Tibial artery (tissue), 4 donors: ENCODE results near the gene NRARP.
A peak's percentile ranks its signal among the peaks of the same experiment; 100 is the strongest.

Source experiments
- DNase-seq, 2 donors: peaks; one replicate each; pipeline ENCODE4 v3.0.0-alpha.2; 2019
- H3K27ac ChIP-seq, 2 donors: fragments of 200-600 bp; sonication (generic) in 1 of 2; 1 replicate in 1 of 2; 2 replicates in 1 of 2; pipeline ENCODE4 v1.5.1; 2018 to 2019; ENCODE audit warnings: mild to moderate bottlenecking in 1 of 2
- H3K27me3 ChIP-seq, 2 donors: fragments of 200-600 bp; sonication (generic) in 1 of 2; one replicate each; pipeline versions ENCODE4 v1.5.1 to v1.6.0; 2016 to 2019
- H3K36me3 ChIP-seq, 3 donors: fragments of 200-600 bp; sonication (generic) in 2 of 3; one replicate each; pipeline ENCODE4 v1.5.1; 2016 to 2019; ENCODE audit warnings: mild to moderate bottlenecking in 2 of 3
- H3K4me1 ChIP-seq, 4 donors: fragments of 200-600 bp; sonication (generic) in 2 of 4; 1 replicate in 3 of 4; 2 replicates in 1 of 4; pipeline ENCODE4 v1.5.1; 2016 to 2019
- H3K4me3 ChIP-seq, 2 donors: fragments of 200-600 bp; sonication (generic) in 1 of 2; 1 replicate in 1 of 2; 2 replicates in 1 of 2; pipeline ENCODE4 v1.5.1; 2018 to 2019; ENCODE audit warnings: mild to moderate bottlenecking in 2 of 2
- H3K9me3 ChIP-seq, 3 donors: fragments of 200-600 bp; sonication (generic) in 1 of 3; one replicate each; pipeline ENCODE4 v1.5.1; 2016 to 2019
- intact Hi-C: fragments of 100-400 bp; cut with DNase I; formaldehyde crosslinking; loops from one replicate; pipeline ENCODE4 v1.15.0; 2023; ENCODE audit warnings: low total_unique reads
- TF ChIP-seq, protein P1 (sequence below), 2 experiments: fragments of 200-600 bp in 1 of 2; fragments of 450-650 bp in 1 of 2; IDR thresholded peaks; one replicate each; pipeline ENCODE4 v1.5.1; 2017 to 2019; ENCODE audit warnings: antibody characterized with exemption in 2 of 2, mild to moderate bottlenecking in 1 of 2, moderate library complexity in 1 of 2

The NRARP gene

DNA sequence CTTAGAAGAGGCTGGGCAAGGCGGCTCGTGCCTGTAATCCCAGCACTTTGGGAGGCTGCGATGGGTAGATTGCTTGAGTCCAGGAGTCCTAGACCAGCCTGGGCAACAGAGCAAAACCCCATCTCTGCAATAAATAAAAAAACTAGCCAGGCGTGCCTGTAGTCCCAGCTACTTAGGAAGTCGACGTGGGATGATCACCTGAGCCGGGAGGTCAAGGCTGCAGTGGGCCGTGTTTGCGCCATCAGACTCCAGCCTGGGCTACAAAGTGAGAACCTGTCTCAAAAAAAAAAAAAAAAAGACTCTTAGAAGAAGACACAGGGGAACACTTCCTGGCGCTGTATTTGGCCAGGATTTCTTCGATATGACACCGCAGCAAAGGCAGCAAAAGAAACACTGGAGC is 23.7 kb upstream of the NRARP start:
- intact Hi-C loops: no loop called here
- Histone ChIP-seq H3K4me3 (no peak overlapping the region), H3K9me3 (no peaks in the 10 kb centered on the region), H3K36me3 (no peaks in the 10 kb centered on the region), H3K4me1 (no peaks in the 10 kb centered on the region), H3K27ac (no peak overlapping the region), H3K27me3 (no peaks in the 10 kb centered on the region)
- DNase-seq: no peak
- TF ChIP-seq, protein P1, sequence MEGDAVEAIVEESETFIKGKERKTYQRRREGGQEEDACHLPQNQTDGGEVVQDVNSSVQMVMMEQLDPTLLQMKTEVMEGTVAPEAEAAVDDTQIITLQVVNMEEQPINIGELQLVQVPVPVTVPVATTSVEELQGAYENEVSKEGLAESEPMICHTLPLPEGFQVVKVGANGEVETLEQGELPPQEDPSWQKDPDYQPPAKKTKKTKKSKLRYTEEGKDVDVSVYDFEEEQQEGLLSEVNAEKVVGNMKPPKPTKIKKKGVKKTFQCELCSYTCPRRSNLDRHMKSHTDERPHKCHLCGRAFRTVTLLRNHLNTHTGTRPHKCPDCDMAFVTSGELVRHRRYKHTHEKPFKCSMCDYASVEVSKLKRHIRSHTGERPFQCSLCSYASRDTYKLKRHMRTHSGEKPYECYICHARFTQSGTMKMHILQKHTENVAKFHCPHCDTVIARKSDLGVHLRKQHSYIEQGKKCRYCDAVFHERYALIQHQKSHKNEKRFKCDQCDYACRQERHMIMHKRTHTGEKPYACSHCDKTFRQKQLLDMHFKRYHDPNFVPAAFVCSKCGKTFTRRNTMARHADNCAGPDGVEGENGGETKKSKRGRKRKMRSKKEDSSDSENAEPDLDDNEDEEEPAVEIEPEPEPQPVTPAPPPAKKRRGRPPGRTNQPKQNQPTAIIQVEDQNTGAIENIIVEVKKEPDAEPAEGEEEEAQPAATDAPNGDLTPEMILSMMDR (IDR thresholded peaks at IDR 0.05): no peak

DNA sequence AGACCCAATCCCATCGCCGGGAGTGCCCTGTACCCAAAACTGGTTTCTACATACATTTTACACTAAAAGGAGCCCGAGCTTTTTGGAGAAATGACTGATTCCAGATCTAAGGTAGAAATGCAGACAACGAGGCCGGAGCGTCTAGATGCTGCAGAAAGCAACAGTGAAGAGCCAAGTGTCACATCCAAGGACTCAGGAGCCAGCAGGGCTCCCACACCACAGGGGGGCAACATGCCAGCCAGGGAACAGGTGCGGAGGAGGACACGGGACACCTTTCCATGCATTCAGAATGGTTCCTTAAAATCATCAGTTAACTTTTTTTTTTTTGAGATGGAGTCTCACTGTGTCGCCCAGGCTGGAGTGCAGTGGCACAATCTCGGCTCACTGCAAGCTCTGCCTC is 23.1 kb upstream of the NRARP start:
- peak in 1 of 2 donors; percentile 34 for DNase-seq
- Histone ChIP-seq H3K4me3 (no peak overlapping the region), H3K36me3 (no peaks in the 10 kb centered on the region), H3K27me3 (peaks cover 0 to 2% of the 10 kb centered on the region in 2 donors), H3K9me3 (no peaks in the 10 kb centered on the region), H3K4me1 (peaks cover 0 to 5% (median 0%) of the 10 kb centered on the region in 4 donors), H3K27ac (no peak overlapping the region)
- TF ChIP-seq, protein P1 (IDR thresholded peaks at IDR 0.05): no peak
- intact Hi-C loops: no loop called here

DNA sequence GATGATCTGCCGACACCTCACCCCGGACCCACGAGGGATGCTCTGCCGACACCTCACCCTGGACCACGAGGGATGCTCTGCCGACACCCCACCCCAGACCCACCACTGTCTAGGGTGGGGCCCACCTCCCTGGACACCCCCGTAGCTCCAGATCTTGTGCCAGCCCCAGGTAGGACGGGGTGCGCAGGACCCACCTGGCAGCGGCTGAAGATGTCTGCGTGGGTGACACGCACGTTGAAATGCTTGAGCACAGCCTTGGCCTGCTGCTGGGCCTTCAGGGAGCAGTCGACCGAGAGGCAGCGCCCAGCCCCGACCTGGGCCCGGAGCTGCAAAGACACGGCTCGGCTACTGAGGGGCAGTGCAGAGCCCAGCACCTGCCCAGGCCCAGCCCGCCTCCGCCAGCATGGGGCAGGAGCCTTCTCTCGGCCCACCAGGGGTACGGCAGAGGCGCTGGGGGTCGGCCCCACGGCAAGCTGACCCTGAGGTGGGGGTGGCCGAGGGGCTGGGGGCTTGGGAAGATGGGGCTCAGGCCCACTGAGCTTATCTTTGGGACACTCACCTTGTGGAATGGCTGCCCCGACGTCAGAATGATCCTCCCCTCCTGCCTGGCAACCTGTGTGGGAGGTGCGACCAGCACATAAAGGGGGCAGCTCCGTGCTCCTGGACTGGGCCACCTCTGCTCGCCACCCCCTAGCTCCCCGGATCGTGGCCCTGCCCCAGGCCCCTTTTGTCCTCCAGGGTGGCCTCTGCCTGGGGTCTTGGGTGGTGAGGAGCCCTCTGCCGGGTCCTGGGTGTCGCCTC is 21.7 kb upstream of the NRARP start:
- Histone ChIP-seq H3K27me3 (peaks cover 0 to 9% of the 10 kb centered on the region in 2 donors), H3K36me3 (no peaks in the 10 kb centered on the region), H3K4me3 (no peak overlapping the region), H3K4me1 (peaks cover 0 to 17% (median 9%) of the 10 kb centered on the region in 4 donors), H3K27ac (no peak overlapping the region), H3K9me3 (no peaks in the 10 kb centered on the region)
- TF ChIP-seq, protein P1 (IDR thresholded peaks at IDR 0.05): no peak
- DNase-seq: peak in 1 of 2 donors; percentile 48
- intact Hi-C loops: no loop called here

DNA sequence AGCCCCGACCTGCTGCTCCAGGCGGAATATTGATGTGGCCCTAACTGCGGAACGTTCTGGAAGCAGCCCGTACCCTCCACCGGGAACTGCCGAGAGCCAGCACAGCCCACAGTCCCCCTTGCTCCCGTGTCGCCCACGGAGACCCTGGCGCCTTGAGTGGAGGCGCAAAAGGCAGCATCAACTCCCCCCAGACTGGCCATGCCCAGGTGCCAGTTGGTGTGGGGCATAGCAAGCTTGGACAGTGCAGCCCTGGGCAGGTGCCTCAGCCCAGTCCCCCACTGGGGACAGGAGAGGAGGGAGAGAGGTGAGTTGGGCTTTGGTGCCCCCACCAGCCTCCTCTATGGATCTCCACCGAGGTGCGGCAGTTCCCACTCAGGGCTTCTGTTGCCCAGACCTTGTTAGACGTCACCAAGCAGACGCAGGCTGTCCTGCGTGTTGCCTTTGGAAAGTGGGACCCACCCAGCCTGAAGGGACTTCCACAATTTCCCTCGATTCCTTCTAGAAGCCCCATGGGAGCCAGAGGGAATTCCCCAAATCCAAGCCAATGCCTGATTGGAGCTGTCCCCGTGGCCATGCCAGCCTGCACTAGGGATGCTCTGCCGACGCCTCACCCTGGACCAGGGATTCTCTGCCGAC is 19.8 kb upstream of the NRARP start:
- intact Hi-C loops: no loop called here
- Histone ChIP-seq H3K27me3 (peaks cover 0 to 27% of the 10 kb centered on the region in 2 donors), H3K4me1 (peaks cover 0 to 26% (median 16%) of the 10 kb centered on the region in 4 donors), H3K9me3 (no peaks in the 10 kb centered on the region), H3K4me3 (no peak overlapping the region), H3K27ac (no peak overlapping the region), H3K36me3 (no peaks in the 10 kb centered on the region)
- DNase-seq: peak in 1 of 2 donors; percentile 43
- TF ChIP-seq, protein P1 (IDR thresholded peaks at IDR 0.05): no peak

DNA sequence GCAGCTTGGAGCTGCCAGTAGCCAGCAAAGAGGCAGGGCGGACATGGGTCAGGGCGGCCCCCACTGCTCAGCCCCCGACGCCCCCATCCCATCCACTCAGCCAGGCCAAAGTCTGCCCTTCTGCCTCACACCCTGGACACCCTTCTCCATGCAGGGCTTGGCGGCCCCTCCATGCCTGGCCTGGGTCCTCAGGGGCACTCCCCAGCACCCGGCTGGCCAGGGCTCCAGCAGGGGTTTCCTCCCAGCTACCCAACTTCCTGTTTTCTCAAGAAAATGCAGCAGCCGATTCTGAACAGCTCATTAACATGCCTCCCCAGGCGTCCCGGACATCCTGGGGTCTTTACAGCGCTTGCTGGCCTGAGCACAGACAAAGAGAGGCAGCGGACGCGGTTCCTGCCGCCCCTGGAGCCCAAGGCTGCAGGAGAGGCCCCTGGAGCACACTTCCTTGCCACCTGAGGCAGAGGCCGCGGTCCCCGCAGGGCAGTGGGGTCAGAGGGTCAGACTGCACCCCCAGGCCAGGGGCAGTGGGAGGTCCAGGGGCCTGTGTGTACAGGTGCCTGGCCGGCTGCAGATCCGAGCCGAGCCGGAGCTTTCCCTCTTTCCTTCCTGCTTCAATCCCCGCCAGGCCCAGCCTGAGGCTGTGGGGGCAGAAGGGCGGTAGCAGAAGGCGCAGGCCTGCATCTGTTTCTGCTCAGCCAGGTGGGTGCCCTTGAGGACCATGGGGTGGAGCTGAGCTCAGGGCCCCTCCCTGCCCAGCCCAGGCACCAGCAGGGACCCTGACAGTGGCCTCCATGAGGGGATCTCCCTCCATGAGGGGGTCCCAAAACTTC is 18.7 kb upstream of the NRARP start:
- TF ChIP-seq, protein P1 (IDR thresholded peaks at IDR 0.05): no peak
- peaks cover 0 to 38% of the 10 kb centered on the region in 2 donors for H3K27me3 ChIP-seq
- H3K36me3 ChIP-seq: no peaks in the 10 kb centered on the region
- H3K4me3 ChIP-seq: no peak overlapping the region
- H3K4me1 ChIP-seq: peaks cover 0 to 37% (median 25%) of the 10 kb centered on the region in 4 donors
- peak in 1 of 2 donors; percentile 63 for DNase-seq
- H3K9me3 ChIP-seq: no peaks in the 10 kb centered on the region
- H3K27ac ChIP-seq: no peak overlapping the region
- intact Hi-C loops: no loop called here
